Right ventricle myocardium inferior (tissue), 1 donor: ENCODE measurements around the gene JDP2. TPM values are rescaled to one million over a fixed set of nuclear protein-coding genes. Genes with fewer than 3 reads are reported as not detected.

Source experiments
- ATAC-seq: fragments of 200-7000 bp; cut with Tn5 transposase; one replicate; pipeline ENCODE4 v1.9.1; 2020; ENCODE audit warnings: mild to moderate bottlenecking, moderate library complexity
- DNase-seq: peaks from one replicate; pipeline ENCODE4 v3.0.0; 2021; ENCODE audit errors: missing footprints
- intact Hi-C: fragments of 100-400 bp; cut with DNase I; formaldehyde crosslinking; loops from one replicate; pipeline ENCODE4 v1.11.0; 2022
- total RNA-seq: library from RNA; stranded (reverse); fragmentation: NEBNext Ultra II Directional; extraction: Animal tissue kit (Norgen Biotek cat#: 25700); gene quantifications from one replicate; pipeline ENCODE4 v1.2.1, GENCODE V29; 2021
- donor health status: DM: no; HTN: yes; CAD: no; lungs with severe emphysema.

Gene JDP2
- total RNA-seq, 1 donor from 2014 or later: 27.2 TPM

GRCh38 chr14:75520852-75521251, 93.0 kb downstream of the JDP2 start:
- intact Hi-C loops: no loop called here
- DNase-seq: no peak
- no peak for ATAC-seq

GRCh38 chr14:75521415-75522199, 93.8 kb downstream of the JDP2 start:
- DNase-seq (no peak), ATAC-seq (no peak)
- intact Hi-C loops: no loop called here

- ATAC-seq (peak; percentile 27), DNase-seq (no peak)
These were observed 94.6 kb downstream of the JDP2 start, which contains the start of gene BATF for GRCh38 chr14:75522224-75522982. Gene BATF (plus strand): TSS chr14:75522469. CDS start chr14:75522683, 214 bp downstream.

GRCh38 chr14:75522983-75523318, 95.1 kb downstream of the JDP2 start:
- no peak for ATAC-seq
- no peak for DNase-seq
- intact Hi-C loops: no loop called here

More at GRCh38 chr14:75522224-75522982, 94.6 kb downstream of the JDP2 start, which contains the start of gene BATF:
- intact Hi-C loops: no loop called here

Other genes starting within 250 kb of the JDP2 start
- 9.5 TPM for gene FOS, start 149.2 kb upstream of the JDP2 start, total RNA-seq
- 0.84 TPM for gene BATF, start 94.4 kb downstream of the JDP2 start, total RNA-seq
- gene FLVCR2, start 150.6 kb downstream of the JDP2 start, total RNA-seq: 3.4 TPM
- gene ERG28, start 232.9 kb downstream of the JDP2 start, total RNA-seq: 6.5 TPM
- 17.8 TPM for gene TTLL5, start 233.2 kb downstream of the JDP2 start, total RNA-seq